Astrocyte (in vitro differentiated cells and primary cell): ENCODE data around the gene YES1. TPM values are rescaled to one million over a fixed set of nuclear protein-coding genes. Genes with fewer than 3 reads are reported as not detected.

ENCODE experiments used
- DNase-seq: peaks from one replicate; pipeline ENCODE4 v3.0.0-alpha.2; 2010; ENCODE audit warnings: low read depth
- FAIRE-seq: peaks from 2 replicates; lab custom pipeline; 2011; peaks lifted over from hg19 to GRCh38; lab: Jason Lieb, UNC
- H2AFZ ChIP-seq: 2 replicates; pipeline ENCODE4 v1.6.0; 2012; ENCODE audit warnings: low read depth, low read length, inconsistent platforms
- H3K27ac ChIP-seq: 2 replicates; pipeline ENCODE4 v1.5.1; 2011; ENCODE audit warnings: low read depth, low read length, inconsistent platforms
- H3K27me3 ChIP-seq: 2 replicates; pipeline ENCODE4 v1.6.0; 2011; ENCODE audit warnings: low read length, inconsistent platforms; ENCODE audit not compliant: insufficient read depth
- H3K36me3 ChIP-seq: 2 replicates; pipeline ENCODE4 v1.5.1; 2011; ENCODE audit warnings: low read length, inconsistent platforms; ENCODE audit not compliant: insufficient read depth
- H3K4me1 ChIP-seq: 2 replicates; pipeline ENCODE4 v1.5.1; 2011; ENCODE audit warnings: low read length, inconsistent platforms; ENCODE audit not compliant: insufficient read depth
- H3K4me2 ChIP-seq: 2 replicates; pipeline ENCODE4 v1.6.0; 2012; ENCODE audit warnings: low read length, inconsistent platforms
- H3K4me3 ChIP-seq: 2 replicates; pipeline ENCODE4 v1.5.1; 2011; ENCODE audit warnings: low read depth, mild to moderate bottlenecking, low read length, inconsistent platforms; ENCODE audit not compliant: insufficient read depth
- H3K79me2 ChIP-seq: 2 replicates; pipeline ENCODE4 v1.6.0; 2012; ENCODE audit warnings: mild to moderate bottlenecking, low read length, inconsistent platforms; ENCODE audit not compliant: insufficient read depth
- H3K9ac ChIP-seq: 2 replicates; pipeline ENCODE4 v1.6.0; 2012; ENCODE audit warnings: mild to moderate bottlenecking, low read length, inconsistent platforms
- H3K9me3 ChIP-seq: 2 replicates; pipeline ENCODE4 v1.5.1; 2012; ENCODE audit warnings: low read depth, mild to moderate bottlenecking, low read length, inconsistent platforms; ENCODE audit not compliant: insufficient read depth
- H4K20me1 ChIP-seq: 2 replicates; pipeline ENCODE4 v1.6.0; 2012; ENCODE audit warnings: low read length, inconsistent platforms; ENCODE audit not compliant: insufficient read depth
- H3K27ac Mint-ChIP-seq: one replicate; pipeline ENCODE4 v1.8.0; 2021; ENCODE audit warnings: mild to moderate bottlenecking, mixed read lengths; ENCODE audit not compliant: unreplicated experiment
- H3K27me3 Mint-ChIP-seq: one replicate; pipeline ENCODE4 v1.8.0; 2021; ENCODE audit warnings: low read depth, mixed read lengths; ENCODE audit not compliant: unreplicated experiment
- H3K36me3 Mint-ChIP-seq: one replicate; pipeline ENCODE4 v1.8.0; 2021; ENCODE audit warnings: low read depth, mixed read lengths; ENCODE audit not compliant: unreplicated experiment
- H3K4me1 Mint-ChIP-seq: one replicate; pipeline ENCODE4 v1.8.0; 2021; ENCODE audit warnings: low read depth, mixed read lengths; ENCODE audit not compliant: unreplicated experiment
- H3K4me3 Mint-ChIP-seq: one replicate; pipeline ENCODE4 v1.8.0; 2021; ENCODE audit warnings: mild to moderate bottlenecking, moderate library complexity, mixed read lengths; ENCODE audit not compliant: unreplicated experiment
- H3K9me3 Mint-ChIP-seq: one replicate; pipeline ENCODE4 v1.8.0; 2021; ENCODE audit warnings: mild to moderate bottlenecking, mixed read lengths; ENCODE audit not compliant: unreplicated experiment
- CTCF ChIP-seq: IDR thresholded peaks from 2 replicates; pipeline ENCODE4 v1.5.1; 2011; ENCODE audit warnings: low read depth, mild to moderate bottlenecking, inconsistent platforms, low read length, moderate library complexity; ENCODE audit not compliant: insufficient read depth
- EZH2 ChIP-seq: IDR thresholded peaks from 2 replicates; pipeline ENCODE4 v1.6.1; 2012; ENCODE audit warnings: mild to moderate bottlenecking, low read length, inconsistent platforms; ENCODE audit not compliant: insufficient read depth
- total RNA-seq: library from RNA; stranded (reverse); gene quantifications from 2 replicates; pipeline ENCODE4 v1.2.1, GENCODE V29; 2021

Gene YES1
- total RNA-seq, 1 donor from 2014 or later: 68.2 TPM

GRCh38 chr18:808086-808485 lies 4.0 kb downstream of the YES1 start:
- Histone ChIP-seq H3K4me2 (no peak overlapping the region), H3K4me1 (peaks cover 4% of the 10 kb centered on the region), H4K20me1 (peaks cover 66% of the 10 kb centered on the region), H3K9me3 (no peaks in the 10 kb centered on the region), H3K36me3 (no peaks in the 10 kb centered on the region), H3K9ac (no peak overlapping the region), H3K27ac (no peak overlapping the region), H3K79me2 (peaks cover 82% of the 10 kb centered on the region), H3K4me3 (no peak overlapping the region), H3K27me3 (no peaks in the 10 kb centered on the region), H2AFZ (no peak overlapping the region)
- Mint-ChIP-seq H3K36me3 (no peaks in the 10 kb centered on the region), H3K27me3 (no peaks in the 10 kb centered on the region), H3K27ac (no peak overlapping the region), H3K4me3 (no peak overlapping the region), H3K9me3 (no peaks in the 10 kb centered on the region), H3K4me1 (peaks cover 26% of the 10 kb centered on the region)
- DNase-seq (peak; percentile 26), FAIRE-seq (no peak)
- TF ChIP-seq CTCF (no peak), EZH2 (no peak)

GRCh38 chr18:805755-806110 lies 6.3 kb downstream of the YES1 start:
- Histone ChIP-seq H3K9ac (no peak overlapping the region), H3K27ac (no peak overlapping the region), H3K36me3 (no peaks in the 10 kb centered on the region), H4K20me1 (peaks cover 78% of the 10 kb centered on the region), H3K27me3 (no peaks in the 10 kb centered on the region), H3K4me1 (no peaks in the 10 kb centered on the region), H3K9me3 (no peaks in the 10 kb centered on the region), H2AFZ (no peak overlapping the region), H3K4me2 (peak overlapping the region; percentile 10), H3K4me3 (no peak overlapping the region), H3K79me2 (peaks cover 89% of the 10 kb centered on the region)
- no peak overlapping the region for H3K27ac Mint-ChIP-seq
- FAIRE-seq: no peak
- no peaks in the 10 kb centered on the region for H3K36me3 Mint-ChIP-seq
- H3K4me3 Mint-ChIP-seq: no peak overlapping the region
- peaks cover 26% of the 10 kb centered on the region for H3K4me1 Mint-ChIP-seq
- TF ChIP-seq CTCF (no peak), EZH2 (no peak)
- no peaks in the 10 kb centered on the region for H3K9me3 Mint-ChIP-seq
- no peaks in the 10 kb centered on the region for H3K27me3 Mint-ChIP-seq
- no peak for DNase-seq

GRCh38 chr18:805008-805754 lies 6.9 kb downstream of the YES1 start:
- H3K27me3 Mint-ChIP-seq: no peaks in the 10 kb centered on the region
- Histone ChIP-seq H3K36me3 (no peaks in the 10 kb centered on the region), H2AFZ (no peak overlapping the region), H3K9ac (no peak overlapping the region), H3K27ac (no peak overlapping the region), H3K4me1 (no peaks in the 10 kb centered on the region), H3K9me3 (no peaks in the 10 kb centered on the region), H3K4me2 (peak overlapping the region; percentile 10), H3K79me2 (peaks cover 89% of the 10 kb centered on the region), H3K27me3 (no peaks in the 10 kb centered on the region), H3K4me3 (no peak overlapping the region), H4K20me1 (peaks cover 78% of the 10 kb centered on the region)
- FAIRE-seq: no peak
- H3K9me3 Mint-ChIP-seq: no peaks in the 10 kb centered on the region
- no peak overlapping the region for H3K27ac Mint-ChIP-seq
- H3K4me1 Mint-ChIP-seq: peaks cover 25% of the 10 kb centered on the region
- no peak overlapping the region for H3K4me3 Mint-ChIP-seq
- DNase-seq: no peak
- TF ChIP-seq EZH2 (no peak), CTCF (no peak)
- H3K36me3 Mint-ChIP-seq: no peaks in the 10 kb centered on the region
